HG03097 (cell line): ENCODE measurements around the gene CAMKV.
"Not testable (repeated sequence)": the region's sequence is repeated elsewhere in the genome, so short reads cannot be mapped to it uniquely, and the experiment has no call there.

ENCODE experiments used
- ATAC-seq: cut with Tn5 transposase; IDR thresholded peaks from one replicate; pipeline ENCODE4 v1.9.1; 2021; ENCODE audit not compliant: unreplicated experiment, low FRiP score

The CAMKV gene

DNA sequence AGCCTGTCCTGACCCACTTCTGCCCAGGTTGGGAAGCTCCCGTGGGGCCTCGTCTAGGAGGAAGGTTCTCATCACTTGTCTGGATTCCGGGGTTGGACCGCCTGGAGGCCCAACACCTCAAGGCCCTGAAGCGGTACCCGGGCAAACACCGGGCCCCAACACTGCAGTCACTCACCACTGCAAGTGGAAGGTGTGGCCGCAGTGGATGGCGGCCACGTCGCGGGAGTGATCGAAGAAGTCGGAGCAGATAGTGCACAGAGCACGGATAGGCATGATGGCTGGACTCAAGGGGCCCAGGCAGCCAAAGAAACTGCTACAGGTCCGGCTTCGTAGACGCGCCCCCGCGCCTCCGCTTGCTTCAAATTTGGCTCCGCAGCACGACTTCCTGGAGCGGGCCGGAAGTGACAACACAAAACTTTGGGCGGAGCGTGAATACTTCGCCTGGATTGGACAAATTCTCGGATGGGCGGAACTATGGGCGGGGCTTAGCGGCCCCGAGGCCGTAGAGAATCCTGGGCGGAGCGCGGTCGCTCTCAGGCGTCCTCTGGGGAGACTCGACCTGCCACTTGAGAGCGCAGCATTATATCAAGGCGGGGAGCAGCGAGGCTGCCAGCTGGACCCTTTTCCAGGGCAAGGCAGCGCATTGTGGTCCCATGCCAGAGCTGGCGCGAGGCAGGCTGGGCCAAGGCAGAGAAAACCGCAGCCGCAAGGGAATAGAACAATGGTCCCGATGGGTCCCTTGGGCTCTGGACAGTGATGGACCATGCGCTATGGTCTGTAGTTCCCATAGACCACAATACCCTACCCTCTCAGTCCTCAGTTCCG is 13.3 kb downstream of the CAMKV start, which contains the start of gene TRAIP:
Gene TRAIP (minus strand): TSS at position 384 of the 825 bp plus-strand sequence. CDS start 111 bp downstream, at position 273.
- peak; percentile 84 for ATAC-seq

DNA sequence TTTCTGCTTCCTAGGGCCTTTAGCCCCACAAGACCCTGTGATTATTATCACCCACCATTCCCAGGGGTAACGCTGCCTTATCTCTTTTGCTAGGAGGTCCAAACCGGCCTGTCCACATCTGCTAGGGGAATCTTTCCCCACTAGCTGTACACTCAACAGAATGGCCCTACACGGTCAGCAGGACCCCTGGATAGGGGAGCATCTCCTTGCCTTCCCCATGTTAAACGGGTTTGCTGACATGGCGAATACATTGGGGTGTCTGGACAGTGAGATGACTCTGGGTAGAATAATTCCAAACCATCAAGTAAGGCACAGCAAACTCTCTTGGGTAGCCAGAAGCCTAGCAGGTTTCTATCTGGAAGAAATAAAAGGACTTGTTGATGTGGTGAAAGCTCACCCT is 14.0 kb downstream of the CAMKV start:
- no peak for ATAC-seq

DNA sequence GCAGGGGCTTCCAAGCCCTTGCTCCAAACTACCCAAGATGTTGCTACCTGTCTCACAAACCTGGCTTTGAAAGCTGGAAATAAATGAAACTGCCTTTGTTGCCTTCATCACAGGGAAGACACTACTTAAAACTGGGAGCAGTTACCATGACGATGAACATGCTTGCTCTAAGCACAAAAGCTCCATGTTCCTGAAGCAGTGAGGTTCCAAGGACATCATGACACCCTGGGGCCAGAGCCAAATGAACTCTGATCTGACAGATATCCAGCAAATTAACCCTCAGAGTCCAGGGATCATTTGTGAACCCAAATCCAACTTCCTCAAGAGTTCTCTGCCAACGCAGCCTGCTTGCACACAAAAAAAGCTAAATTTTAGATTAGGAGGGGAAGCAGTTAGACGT is 24.0 kb downstream of the CAMKV start:
- no peak for ATAC-seq

DNA sequence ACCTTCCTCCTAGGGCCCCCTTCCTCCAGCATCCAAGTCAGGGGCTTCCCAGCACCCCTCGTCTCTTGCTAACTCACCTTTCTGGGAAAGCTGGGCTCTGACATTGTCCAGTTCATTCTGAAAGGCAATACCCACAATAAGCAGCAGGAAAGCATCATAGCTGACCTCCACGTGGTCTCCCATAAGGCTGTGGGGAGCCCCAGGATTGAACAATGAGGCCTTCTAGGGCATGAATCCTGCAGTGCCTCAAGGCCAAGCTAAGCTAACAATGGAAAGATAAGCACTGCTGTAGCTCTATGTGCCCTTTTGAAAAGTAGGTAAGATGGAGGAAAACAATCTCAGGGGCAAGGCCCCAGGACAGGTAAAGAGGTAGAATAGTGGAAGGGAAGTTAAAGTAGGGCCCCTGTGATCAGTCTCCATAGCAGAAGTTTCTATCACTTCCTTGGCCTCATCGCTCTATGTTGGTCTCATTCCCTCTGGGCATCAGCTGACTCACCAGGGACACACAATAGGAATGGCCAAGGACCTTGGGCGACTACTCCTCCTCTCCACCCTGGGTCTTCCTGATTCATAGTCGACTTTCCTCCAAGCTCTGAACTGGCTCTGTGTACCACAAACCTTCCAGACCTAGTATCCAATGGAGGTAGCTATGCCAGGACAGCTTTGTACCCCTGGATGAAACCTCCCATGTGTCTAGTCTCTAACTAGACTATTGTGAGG is 25.1 kb downstream of the CAMKV start:
- no peak for ATAC-seq

DNA sequence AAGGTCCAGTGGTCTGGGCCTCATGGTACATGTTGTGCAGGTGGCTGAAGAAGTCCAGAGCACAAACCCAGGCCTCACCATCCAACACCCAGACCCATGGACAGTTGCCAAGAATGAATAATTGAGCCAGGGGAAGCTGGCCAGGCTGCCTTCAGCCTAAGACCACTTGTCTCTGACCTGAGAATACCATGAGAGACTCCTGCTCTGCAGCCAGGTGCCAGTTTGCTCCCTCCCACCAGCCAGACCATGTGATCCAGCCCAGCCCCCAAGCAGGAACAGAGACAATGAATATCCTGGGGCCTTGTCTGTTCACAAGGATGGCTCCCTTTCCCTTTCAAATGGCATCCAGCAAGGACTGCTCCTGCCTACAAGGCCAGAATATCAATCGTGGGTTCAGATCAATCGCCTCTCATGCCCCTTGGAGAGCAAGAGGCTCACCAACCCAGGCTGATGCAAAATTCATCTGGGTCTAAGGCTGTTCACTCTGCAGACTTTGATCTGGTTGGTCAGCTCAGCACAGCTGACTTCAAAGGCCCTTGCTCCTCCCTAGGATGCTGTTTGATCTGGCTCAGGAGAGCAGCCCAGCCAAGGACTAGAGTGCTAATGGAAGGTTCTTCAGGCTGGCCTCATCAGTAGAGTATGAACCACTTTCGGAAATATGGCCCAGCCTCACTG is 26.7 kb downstream of the CAMKV start:
- ATAC-seq: no peak

DNA sequence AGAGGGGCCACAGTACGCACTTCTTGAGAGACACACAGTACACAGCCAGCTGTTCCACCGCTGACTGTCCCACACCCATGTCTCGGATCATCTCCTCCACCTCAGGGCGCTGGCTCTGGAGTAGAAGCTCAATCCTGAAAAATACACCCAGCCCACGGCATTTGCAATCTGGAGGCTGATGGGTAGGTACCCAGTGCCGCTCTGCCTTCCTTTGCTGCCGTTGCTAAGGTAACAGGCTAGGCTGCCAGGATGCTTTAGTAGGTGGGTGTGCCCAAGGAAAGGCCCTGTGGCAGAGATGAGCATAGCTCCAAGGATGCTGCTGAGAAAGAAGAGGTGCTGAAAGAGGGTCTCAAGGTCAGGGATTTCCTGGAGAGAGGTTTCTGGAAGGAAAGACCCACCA is 27.9 kb downstream of the CAMKV start:
- no peak for ATAC-seq

DNA sequence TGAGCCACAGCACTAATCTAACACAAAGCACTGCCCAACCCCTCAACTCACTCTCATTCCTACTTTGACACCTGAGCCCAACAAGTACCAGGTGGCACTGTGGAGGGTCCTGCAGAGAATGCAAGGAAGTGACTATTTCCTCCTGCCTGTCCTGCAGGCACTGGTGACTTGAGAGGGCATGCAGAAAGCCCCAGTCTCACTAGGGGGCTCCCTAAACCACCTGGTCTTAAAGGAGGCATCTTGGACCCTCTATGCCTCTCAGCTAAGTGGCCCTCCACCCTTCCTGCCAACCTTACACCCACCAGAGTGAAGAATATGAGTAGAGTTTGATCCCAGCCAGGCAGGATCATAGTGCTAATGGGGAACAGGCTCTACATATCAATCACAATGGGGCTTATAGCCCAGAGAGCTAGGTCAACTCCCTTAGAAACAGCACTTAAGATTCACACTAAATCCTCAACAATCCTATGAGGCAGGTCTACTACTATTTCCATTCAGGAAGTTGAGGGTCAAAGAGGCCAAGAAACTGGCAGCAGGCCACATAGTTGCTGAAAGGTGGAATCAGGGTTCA is 28.5 kb downstream of the CAMKV start:
- no peak for ATAC-seq

DNA sequence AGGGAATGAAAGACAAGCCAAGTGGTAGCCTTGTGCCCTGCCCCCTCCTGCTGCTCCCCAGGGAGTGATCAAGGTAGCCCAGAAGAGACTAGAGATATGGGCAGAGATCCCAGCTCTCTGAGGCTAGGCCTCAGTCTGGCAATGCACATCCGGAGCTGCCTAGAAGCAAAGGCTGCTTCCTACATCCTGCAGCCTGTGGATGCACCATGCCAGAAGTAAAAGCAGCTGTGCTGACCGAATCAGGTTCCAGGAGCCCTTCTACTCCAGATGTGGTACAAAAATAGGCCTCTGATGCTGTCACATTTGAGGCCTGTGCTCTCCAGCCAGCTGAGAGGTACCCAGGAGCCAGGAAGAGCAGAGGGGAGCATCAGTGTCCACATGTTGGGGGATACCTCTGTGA is 29.3 kb downstream of the CAMKV start:
- ATAC-seq: no peak

DNA sequence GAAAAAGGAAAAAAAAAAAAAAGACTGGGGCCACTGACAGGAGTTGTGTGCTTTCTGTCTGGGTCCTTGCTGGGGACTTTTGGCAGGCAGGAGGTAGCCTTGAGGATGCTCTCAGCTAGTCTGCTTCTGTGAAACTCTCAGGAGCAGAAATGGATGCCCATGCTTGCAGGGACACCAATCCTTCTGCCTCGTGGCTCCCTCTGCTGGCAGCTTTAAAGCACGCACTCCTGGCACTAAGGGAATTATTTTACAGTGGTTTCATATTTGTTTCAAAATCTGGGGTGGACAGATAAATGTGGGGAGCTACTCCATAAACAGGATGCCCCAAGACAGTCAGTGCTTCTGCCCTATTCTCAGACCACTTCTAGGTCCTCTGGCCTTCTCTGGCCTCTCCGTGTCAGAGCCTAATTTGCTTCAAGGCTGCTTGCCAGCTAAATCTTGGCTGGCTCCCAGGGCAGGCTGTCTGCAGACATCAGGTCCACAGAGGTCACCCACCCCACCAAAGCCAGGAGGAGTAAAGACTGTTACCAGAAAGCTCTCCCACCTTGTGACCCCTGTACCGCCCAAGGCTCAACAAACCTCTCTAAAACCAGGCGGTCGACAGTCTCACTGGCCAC is 30.4 kb downstream of the CAMKV start:
- ATAC-seq: no peak

DNA sequence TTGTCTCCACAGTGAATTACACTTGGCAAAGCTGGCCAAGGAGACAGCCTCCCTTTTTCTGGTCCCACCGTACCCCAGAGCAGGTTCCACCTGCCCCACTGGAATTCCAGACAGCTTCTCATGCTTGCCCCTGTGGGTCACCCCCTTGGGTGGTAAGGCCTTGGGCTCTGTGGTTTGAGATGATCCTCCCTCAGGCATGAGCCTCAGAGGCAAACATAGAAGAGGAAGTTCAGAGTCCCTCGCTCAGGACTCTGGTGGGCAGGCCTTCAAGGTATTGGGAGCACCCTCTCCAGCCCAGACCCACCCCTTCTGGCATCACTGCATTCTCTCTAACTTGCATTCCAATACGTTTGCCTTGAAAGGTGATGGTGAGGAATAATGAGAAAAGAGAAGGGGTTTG is 38.4 kb downstream of the CAMKV start:
- ATAC-seq: no peak

DNA sequence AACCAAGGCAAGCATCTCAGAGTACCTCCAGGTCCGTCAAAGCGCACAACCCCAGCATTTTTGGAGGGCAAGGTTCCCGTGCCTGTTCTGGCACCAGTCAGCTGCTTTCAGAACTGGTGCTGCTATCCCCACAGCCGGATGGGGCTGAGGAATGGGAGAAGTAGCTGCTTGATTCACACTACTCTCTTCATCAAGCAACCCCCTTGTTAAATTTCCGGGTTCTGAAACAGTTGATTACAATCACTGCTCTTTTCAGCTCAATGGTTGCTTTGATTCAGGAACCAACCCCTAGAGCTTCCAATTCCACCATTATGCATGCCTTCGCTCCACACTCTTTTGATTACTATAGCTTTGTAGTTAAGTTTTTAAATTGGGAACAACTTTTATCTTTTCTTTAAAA is 43.7 kb downstream of the CAMKV start:
- ATAC-seq: no peak

DNA sequence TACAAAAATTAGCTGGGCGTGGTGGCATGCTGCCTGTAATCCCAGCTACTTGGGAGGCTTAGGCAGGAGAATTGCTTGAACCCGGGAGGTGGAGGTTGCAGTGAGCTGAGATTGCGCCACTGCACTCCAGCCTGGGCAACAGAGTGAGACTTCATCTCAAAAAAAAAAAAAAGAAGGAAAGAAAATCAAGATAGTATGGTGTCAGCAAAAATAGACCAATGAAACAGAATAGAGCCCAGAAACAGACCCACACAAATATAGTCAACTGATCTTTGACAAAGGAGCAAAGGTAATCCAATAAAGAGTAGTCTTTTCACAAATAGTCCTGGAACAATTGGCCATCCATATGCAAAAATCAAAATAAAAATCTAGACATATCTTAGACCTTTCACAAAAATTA is 46.6 kb downstream of the CAMKV start:
- ATAC-seq: not testable (repeated sequence)

DNA sequence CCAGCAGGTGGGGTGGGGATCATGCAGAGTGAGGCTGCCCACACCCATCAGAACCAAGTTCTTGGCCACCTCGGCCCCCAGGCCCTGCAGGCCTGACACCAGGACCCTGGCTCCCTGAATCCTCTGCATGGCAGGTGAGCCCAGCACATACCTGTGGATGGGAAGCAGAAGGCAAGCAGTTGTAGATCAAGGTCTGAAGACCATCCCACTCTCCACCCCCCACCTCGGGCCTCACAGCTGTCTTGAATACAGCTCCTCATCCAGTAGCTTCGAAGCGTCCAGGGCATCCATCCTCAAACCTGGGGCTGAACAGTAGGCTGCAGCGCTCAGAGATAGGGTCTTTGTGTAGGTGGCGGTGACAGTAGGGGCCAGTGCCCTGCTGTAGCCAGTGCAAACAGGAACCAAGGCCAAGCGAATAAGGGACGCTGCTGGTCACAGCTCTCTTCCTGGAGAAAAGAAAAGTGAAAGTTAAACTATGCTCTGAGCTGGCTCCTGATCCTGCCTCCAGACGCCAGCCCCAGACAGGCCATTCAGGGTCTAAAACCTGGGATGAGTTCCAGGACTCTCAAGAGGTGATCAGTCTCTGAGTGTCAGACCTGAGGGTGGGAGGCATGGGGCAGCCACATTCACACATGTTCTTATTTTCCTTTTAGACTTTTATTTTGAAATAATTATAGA is 56.1 kb downstream of the CAMKV start, which contains the start of gene UBA7:
Gene UBA7 (minus strand): TSS at position 457 of the 678 bp plus-strand sequence. CDS start 166 bp downstream, at position 291.
- peak; percentile 57 for ATAC-seq

DNA sequence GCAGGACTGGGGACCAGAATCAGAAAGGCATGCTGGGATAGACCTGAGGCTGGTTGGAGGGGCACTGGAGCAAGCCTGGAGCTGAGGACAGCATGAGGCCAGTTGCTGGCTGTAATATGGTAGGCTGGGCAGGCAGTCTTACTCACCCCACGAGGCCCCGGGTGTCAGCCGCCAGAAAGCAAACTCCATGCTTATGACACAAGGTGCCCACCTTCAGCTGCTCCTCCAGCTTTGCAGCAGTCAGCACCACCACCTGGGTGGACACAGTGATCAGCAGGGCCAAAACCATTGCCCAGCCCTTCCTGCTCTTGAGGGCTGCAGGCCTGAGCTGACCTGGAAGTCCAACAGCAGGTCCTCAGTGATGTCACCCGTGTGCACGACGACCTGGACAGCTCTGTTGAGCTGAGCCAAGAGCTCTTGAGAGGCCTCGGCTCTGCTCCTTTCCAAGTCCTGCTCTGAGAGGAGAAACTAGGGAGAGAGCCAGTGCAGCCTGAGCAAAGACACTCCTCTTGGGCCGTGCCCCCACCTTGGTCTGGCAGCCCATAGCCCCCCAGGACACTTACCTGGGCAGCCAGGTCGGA is 56.7 kb downstream of the CAMKV start:
- ATAC-seq: no peak
